HG03521 (cell line): ENCODE measurements around the gene LRRC8C.

Source experiments
- ATAC-seq: cut with Tn5 transposase; IDR thresholded peaks from one replicate; pipeline ENCODE4 v1.9.1; 2021; ENCODE audit warnings: mild to moderate bottlenecking, moderate library complexity; ENCODE audit not compliant: unreplicated experiment

Gene LRRC8C

DNA sequence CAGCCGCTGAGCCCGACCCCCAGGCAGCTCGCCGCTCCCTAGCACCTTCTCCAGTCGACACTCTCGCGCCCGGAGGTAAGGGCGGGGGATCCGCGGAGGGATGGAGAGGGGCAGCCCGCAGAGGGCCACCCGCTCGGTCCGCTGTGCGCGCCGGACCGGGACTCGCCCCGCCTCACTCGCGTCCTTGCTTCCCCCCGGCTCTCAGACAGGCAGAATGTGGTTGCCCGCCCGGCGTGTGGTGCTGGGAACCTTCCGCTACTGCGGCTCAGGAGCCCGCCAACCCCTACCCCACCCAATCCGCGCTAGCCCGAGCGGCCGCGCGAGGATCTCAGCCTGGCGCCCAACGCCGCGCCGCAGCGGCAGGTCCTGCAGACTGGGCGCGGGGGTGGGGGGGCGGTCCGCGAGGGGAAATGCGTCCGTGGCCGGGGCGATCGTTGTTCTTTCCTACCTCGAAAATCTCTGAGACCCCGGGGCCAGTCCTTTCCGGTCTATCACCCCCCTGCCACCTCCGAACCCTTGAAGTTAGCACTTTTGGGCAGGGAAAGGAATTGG is 404 bp downstream of the LRRC8C start:
- ATAC-seq, result peak; percentile 38

DNA sequence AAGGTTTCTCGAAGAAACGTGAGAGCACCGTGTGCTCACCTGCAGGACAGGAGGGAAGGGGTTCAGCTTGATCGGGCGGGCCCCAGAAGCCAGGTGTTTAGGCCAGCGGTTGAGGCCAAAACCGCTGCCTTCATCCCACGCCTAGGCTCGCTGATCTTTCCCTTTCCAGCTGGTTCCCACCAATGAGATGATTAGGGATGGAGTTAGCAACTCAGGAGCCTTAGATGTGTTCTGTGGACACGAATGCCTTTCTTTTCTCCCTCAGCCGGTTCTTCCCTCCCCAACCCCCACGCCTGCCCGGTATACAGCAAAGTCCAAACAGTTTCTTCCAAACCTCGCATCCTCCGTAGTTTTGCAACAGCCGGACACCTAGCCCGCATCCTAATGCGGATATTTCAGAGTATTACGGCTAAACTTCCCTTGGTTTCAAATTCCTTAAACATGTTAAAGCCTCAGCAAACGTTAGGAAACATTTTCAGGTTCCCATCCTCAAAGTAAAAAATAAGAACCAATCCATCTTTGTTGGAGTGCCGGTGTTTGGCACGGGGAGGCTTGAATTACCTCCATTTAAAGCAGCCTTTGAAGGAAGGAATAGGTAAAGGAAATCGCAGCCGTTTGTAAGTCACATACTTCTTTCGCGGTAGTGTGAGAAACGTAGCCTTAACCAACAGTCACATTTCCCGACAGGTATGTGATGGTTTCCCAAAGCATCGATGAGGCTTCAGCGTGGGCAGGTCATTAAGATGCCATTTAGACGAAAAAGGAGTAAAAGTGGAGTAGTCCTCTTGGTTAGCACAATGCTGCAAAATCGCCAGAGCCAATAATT is 1.1 kb downstream of the LRRC8C start:
- ATAC-seq, result no peak

DNA sequence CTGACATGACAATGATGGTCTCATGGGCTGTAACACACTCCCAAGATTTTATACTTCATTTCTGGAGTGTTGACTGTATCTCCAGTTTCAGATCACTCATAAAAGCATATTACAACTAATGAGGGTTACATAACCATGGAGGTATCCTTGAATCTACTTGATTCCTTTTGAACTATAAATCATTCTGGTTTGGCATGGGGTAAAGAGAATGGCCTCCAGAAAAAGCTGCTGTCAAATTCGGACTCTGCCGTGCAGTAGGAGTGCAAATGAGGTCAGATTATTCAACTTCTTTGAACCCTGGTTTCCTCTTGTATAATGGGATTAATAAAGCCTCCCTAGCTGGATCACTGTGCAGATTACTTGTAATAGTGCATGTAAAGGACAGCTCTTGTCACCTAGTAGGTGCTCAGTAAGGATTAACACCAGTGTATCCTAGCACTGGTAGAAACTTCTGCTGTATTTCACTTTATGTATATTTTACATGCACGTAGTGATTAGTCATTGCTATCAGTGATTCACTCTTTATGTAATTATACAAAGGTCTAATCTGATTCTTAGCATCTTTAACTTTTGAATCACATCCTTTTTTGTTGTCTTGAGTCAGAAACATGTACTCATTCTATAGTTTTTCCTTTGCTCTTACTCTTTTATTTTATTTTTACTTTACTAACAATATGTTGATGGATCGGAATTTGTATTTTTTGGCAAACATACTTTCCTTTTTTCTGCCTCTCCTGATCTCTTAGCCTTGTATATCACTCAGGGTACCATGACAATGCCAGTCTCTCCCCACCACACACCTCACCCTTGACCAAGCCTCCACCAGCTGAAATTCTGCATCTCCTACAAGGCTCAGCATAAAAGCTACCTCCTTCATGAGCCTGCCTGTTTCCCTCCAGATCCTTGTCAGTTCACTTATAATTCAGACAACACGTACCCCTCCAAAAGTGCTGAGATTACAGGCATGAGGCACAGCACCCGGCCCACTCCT is 3.2 kb downstream of the LRRC8C start:
- no peak for ATAC-seq

DNA sequence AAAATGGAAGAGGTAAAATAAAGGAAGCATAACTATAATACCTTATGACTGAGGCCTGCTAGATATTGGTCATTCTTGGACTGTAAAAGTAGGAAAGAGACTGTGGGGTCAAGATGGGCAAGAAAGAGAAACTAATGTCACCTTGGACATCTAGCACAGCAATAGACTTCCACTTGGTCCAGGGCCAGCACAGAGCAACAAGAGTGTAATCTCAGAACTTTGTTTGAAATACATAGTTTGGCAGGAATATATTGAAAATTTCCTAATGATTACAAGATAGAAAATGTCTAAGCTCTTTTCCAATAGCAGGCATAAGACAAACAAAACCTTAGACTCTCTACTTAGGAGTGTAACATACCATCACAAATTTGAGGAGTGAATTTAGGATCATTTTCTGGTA is 4.6 kb downstream of the LRRC8C start:
- ATAC-seq, result no peak

DNA sequence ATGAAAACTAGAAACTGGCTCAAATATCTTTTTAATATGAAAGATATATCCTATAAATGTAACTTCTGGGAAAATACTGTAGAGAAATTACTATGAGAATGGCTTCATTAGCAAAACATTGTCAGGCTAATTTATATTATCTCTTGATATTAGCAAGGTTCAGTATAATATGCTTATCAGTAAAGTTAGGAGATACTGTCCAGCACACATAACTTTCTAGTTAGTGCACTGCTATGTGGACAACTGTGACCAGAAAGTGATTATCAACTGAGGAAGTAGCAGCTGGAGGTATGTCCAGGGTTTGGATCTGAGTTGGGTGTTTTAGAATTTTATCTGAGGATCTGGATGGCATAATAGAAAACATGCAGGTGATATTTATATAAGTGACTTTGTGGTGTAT is 7.5 kb downstream of the LRRC8C start:
- ATAC-seq, result no peak

DNA sequence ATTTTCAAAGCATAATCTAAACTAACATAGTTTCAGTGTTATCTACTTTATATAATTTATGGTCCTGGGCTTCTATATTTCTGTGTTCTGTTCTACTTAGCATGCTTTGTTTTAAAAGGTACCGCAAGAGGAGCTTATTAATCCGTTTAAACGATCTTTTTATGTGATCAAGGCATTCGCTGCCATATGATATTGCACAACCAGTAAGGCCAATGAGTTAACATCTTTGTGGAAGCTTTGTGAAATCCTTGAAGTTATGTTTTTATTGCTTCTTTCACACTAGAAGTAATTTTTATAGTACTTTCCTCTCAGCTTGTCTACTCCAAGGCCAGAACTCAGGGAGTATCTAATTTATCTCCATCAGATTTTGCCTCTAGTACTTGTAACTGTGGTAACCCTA is 8.9 kb downstream of the LRRC8C start:
- ATAC-seq, result no peak

DNA sequence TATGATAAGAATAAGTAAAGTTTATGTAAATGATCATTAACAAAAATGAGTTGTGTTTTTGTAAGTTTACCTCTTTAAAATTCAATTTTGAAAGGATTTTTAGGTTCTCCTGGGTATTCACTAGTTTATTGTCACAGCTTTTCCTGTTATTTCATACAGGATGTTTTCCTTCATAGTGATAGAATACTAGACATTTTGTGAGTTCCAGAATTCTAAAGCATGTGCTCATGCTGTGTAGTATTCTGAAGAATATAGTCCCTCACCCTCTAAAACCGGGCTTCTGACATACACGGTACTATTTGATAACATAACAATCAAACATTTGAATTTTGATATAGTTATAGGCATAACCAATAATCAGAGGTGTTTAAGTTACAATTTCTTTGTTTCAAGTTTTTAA is 10.7 kb downstream of the LRRC8C start:
- no peak for ATAC-seq

DNA sequence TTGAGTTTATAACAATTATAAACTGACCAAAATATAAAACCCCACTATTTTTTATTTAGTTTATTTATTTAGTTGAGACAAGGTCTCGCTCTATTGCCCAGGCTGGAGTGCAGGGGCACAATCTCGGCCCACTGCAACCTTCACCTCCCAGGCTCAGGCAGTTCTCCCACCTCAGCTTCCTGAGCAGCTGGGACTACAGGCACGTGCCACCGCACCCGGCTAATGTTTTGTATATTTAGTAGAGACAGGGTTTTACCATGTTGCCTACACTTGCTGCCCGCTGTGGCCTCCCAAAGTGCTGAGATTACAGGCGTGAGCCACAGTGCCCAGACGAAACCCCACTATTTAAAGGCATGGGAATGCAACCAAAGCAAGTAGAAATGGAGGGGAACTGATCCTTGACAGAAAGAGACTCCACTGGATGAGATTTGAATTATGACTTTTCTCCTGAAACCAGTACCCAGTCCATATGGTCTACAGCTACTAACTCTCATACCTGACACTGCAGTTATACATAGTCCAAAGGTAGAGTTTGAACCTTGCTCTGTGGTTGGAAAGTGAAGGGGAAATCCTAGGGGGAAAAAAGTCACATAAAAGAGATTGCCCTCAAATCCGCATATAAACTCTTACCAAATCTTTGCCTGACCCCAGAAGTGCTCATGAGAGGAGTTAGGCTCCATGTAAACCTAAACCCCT is 11.3 kb downstream of the LRRC8C start:
- no peak for ATAC-seq

DNA sequence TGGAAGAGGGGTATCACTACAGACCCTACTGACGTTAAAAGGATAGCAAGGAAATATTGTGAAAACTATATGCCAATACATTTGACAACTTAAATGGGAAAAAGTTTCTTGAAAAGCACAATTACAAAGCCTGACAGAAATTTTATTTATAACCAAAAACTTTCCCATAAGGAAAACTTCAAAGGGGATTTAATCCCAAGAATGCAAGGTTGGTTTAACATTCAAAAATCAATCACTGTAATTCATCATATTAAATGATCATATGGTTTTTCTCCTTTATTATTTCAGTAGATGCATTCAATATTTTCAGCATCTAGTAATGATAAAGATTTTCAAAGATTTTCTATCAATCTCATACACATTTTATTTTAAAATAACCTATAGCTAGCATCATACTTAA is 13.3 kb downstream of the LRRC8C start:
- ATAC-seq, result no peak

DNA sequence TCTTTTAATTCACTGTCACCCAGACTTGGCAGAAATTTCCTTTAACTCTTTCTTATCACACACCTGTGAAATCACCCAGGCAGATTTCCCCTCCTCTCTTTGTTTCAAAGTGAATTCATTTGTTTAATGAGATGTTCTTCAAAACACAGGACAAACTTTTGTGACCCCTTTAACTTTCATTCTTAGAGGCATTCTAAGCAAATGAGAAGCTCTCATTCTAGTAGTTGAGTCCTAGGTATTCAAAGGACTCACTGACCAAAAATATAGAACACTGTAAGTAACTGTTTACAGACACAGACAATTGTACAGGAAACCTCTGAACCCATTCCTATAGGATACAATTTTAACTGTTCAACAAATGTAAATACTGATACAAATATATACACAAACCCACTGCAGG is 16.9 kb downstream of the LRRC8C start:
- no peak for ATAC-seq

DNA sequence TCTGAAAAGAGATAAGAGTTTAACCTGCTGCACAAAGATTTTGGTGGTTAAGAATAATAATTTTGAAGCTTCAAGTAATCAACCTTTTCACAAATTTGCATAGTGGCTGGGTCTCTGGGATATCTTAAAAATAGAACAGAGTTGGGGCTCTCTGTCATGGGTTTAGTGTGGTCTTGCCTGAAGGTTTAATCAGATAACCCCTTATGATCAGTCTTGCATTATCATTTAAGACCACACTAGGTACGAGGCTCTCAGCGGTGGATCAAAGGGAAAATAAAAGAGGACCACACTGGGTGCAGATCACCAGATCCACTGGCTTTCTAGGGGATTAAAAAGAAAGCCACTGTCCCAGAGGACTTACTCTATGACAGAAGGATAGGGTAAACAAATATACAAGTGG is 19.5 kb downstream of the LRRC8C start:
- no peak for ATAC-seq

DNA sequence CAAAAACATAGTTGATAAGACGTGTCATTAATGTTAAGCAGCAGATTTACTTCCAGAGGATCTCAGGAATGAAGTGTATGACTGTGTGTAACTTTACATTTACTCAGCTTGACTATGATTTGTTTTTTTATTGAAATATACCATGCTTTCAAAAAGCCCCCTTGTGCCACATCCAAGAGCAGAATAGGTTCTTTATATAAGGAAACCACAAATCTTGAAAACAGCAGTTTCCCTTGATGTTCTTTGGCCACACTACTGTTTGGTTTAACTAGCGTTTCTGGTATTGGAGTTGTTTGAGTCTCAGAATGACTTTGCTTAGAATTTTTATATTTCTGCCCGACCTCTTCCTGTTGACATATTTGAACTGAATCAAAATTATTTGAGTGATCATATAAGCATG is 25.0 kb downstream of the LRRC8C start:
- ATAC-seq, result peak; percentile 62

DNA sequence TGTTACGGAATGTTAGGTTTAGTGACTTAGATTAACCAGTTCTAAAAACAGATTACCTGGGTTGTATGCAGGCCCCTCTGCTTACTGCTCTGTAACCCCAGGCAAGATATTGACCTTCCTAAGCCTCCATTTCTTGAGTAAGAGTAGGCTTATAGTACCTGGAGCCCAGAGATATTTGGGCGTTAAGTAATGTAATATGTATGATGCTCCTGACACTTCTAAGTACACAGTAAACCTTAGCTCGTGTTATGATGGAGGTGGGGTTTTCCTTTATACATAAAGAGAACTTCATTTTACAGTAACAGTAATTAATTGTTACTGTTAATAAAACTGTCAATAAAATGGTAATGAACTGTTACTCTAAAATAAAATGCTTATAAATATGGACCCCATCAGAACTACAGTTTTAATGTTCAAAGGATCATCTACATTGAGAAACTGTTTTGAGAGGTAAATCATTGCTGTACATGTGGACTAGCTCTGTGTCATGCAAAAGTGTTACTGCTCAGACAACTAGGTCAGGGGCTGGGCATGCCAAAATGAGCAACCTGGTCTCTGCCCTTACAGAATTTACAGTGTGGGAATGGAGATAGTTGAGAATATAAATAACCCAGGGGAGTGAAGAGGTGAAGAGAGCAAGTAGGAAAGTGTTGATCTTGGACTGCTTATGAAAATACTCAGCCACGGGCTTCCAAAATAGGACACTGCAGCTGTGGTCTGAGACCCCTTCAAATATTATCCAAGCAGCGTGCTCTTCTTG is 26.6 kb downstream of the LRRC8C start:
- ATAC-seq, result no peak

DNA sequence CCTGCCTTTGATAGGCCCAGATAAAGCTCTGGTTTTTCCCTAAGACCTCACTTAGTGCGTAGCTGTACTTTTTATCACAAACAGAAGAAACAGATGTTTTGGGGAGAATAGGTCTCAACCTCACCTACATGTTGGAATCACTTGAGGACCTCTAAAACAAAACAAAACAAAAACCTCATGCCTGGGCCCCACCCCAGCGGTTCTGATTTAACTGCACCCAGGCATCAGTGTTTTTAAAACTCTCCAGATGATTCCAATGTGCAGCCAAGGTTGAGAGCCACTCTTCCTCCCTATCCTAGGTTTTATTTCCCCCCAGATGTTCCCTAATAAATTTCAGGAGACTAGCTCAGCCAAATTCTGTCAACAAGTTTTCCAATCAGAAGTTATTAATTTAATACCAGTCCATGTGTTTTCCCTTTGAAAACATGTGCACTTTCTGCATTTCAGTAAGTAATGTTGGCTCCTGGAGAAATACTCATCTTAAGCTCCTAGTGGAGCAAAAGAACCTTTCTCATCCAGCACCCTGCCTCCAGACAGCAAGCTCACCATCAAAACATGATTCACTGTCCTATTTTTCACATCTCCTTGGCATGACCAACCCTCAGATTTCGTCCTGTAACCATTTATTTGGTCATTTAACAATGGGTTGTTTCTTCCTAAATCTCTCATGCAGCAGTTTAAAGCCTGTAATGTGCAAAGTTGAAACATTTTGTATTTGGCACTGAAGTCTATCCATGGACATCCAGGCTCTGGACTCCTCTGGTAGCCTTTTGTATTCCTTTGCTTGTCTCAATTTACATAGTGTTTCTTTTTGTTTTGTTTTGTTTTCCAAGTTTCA is 27.5 kb downstream of the LRRC8C start:
- ATAC-seq, result no peak

DNA sequence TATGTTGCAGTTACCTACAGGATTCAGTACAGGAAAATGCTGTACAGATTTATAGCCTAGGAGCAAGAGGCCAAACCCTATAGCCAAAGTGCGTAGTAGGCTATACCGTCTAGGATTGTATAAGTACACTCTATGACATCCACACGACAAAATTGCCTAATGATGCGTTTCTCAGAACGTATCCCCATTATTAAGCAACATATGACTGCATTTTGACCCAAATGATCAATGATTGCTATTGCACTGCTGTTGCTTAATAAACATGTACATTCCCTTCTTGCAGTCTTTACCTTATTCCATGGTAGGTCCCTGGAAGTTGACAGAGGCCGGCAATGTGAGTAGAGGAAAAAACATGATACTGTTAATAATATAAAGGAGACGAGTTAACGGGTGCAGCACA is 33.0 kb downstream of the LRRC8C start:
- no peak for ATAC-seq

DNA sequence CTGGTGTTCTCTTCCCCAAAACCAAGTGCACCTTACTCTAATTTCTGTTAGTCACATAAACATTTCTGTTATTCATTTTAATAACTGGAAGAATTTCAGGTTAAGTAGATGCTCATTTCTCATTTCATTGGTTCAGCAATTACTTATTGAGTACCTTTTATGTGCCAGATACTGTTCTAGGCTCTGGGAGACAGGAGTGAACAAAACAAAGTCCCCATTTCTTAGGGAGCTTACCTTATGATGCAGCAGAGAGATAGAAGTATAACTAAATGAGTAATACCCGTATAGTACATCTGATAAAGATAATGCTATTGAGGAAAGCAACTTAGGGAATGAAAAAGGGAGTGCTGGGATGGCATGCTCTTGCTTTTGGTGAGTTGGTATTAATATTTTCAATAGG is 33.7 kb downstream of the LRRC8C start:
- no peak for ATAC-seq

DNA sequence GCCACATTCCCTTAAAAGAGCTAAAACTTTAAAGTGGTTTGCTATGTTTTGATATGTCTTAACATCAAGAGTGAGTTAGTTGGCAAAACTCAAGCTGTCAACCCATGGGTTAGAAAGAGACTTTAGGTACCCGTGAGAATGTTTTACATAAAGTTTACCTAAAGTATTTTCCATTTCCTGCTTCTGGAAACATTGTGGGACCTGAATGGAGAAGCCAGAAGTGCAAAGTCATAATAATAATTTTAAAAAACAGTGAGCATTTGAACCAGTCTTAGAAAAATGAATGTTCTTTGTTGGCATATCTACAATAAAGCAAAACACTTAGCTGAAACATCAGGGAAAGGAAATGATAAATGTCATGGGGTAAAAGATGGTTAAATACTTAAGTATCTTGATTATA is 34.8 kb downstream of the LRRC8C start:
- no peak for ATAC-seq

DNA sequence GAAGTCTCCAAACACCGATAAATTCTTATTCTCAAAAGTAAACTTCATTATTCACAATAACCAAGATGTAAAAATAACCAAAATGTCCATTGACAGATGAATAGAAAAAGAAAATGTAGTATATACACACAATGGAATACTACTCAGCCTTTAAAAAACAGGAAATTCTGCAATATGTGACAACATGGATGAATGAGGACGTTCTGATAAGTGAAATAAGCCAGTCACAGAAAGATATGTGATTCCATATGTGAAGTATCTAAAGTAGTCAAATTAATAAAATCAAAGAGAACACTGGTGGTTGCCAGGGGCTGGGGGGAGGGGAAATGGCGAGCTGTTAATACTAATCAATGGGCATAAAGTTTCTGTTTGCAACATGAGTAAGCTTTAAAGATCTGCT is 36.0 kb downstream of the LRRC8C start:
- ATAC-seq, result no peak

DNA sequence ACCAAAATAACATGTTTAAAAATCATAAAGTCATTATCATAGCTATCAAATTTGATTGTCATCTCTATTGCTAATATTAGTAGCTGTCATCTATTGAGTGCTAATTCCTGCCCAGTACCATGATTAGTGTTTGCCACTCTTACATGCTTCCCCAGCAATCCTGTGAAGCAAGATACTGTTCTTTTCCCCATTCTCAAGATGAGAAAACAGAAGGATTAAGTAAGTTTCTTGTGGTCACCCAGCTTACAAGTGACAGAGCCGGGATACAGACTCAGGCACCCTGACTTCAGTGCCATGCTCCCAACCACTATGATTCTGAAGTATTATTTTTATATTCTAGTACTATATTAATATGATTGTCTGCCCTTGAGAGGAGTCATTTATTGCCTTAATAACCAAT is 36.5 kb downstream of the LRRC8C start:
- ATAC-seq, result no peak
